HG03575 (cell line): ENCODE data around the gene CLDN7.

Experiments used
- ATAC-seq: cut with Tn5 transposase; IDR thresholded peaks from one replicate; pipeline ENCODE4 v1.9.1; 2021; ENCODE audit not compliant: unreplicated experiment, insufficient number of reproducible peaks, low FRiP score; ENCODE audit errors: extremely low read depth

Gene CLDN7, protein sequence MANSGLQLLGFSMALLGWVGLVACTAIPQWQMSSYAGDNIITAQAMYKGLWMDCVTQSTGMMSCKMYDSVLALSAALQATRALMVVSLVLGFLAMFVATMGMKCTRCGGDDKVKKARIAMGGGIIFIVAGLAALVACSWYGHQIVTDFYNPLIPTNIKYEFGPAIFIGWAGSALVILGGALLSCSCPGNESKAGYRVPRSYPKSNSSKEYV

DNA sequence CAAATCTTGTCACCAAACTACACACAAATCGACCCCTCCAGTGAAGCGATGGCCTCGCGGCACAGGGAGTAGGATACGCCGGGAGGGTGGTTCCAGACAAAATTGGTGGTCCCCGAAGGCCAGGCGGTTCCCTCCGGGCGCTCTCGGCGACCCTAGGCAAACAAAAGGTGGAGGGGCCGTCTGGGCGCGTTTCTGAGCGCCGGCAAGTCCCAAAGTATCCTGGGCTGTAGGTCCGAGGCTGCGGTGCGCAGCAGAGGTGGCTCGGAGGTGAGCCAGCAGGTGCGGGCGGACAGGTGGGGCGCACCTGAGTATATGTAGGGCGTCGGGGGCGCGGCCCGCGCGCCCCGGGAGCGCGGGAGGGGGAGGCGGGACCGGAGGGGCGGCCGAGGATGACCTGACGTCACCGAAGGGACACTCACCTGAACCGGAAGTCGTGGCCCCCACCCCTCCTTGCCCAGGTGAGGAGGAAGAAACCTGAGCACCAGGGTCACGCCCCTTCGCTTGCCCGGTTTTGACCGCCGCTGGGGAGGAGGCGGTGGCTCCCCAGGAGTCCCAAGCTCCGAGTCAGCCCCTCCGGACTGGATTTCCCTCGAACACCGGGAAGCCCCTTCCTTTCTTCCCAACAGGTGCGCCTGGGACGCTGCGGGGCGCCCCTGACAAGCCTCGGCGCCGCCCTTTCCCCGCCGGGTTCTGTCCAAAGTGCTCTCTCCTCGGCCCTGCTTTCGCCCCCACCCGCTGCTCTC lies at the start of gene CLDN7:
TSS of gene CLDN7 (minus strand) at position 287 of the 743 bp plus-strand sequence. CDS start 435 bp downstream, outside the sequence.
- ATAC-seq = no peak

DNA sequence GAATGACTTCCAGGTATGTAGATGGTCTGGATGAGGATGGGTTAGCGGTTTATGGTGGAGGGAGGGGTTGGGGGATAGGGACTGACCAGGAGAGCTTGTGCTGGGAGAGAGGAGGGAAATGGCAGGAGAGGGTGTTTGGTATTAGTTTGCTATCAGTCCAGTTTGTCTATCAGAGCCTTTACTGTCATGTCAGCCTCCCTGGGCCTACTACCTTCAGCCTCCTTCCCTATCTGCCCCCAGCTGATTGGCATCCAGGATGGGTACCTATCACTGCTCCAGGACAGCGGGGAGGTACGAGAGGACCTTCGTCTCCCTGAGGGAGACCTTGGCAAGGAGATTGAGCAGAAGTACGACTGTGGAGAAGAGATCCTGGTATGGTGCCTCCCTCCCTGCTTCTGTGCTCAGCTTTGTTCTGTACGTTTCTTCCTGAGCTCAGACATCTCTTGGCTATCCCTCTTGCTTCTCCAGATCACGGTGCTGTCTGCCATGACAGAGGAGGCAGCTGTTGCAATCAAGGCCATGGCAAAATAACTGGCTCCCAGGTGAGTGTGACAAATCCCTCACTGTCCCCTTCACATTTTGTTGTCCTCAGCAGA lies 48.9 kb upstream of the CLDN7 start:
- no peak for ATAC-seq

DNA sequence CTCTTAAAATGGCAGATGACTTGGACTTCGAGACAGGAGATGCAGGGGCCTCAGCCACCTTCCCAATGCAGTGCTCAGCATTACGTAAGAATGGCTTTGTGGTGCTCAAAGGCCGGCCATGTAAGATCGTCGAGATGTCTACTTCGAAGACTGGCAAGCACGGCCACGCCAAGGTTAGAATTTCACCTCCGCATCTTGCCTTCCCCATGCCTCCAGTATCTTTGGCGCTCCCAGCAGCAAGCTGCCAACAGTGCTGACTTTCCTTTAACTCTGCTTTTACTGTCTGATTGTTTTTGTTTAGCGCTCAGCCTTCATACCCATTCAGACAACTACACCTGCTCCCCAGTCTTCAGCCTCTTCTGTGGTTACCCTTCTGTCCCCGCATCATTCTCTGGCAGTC lies 47.4 kb upstream of the CLDN7 start:
- ATAC-seq = no peak

DNA sequence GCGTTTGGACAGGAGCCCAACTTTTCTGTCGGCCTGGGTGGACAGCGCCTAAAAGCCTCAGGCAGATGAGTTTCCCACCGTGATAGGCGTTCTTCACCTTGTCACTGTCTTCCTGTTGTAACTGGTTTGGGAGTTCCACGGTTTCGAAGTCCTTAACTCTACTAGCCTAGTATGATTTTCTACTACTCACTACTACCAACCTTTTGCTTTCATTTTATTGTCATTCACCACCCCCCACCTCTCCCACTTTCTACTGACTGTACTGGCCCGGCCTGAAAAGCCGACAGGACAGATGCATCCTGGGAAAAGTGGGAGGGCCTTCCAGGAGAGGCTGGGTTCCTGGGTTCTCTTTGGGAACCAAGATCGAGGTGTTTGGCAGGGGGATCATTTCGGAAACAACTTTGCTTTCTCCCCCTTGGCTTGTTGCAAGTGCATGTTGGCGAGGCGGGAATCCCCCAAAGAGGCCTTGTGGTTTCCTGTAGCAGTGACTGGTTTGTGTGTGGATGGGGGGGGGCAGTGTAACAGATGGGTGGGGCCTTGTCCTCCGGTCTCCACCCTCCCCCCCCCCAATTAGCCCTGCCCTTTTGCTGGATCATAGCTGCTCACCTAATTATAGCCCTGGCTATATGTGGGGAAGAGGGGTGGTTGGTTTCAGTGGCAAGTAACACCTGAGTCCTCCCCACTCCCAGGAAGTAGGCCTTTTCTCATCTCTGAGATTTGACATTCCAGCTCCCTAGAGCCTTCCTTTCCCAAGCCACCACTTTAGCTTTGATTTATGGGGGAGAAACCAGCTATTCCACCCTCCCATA lies 46.6 kb upstream of the CLDN7 start:
- ATAC-seq = no peak

DNA sequence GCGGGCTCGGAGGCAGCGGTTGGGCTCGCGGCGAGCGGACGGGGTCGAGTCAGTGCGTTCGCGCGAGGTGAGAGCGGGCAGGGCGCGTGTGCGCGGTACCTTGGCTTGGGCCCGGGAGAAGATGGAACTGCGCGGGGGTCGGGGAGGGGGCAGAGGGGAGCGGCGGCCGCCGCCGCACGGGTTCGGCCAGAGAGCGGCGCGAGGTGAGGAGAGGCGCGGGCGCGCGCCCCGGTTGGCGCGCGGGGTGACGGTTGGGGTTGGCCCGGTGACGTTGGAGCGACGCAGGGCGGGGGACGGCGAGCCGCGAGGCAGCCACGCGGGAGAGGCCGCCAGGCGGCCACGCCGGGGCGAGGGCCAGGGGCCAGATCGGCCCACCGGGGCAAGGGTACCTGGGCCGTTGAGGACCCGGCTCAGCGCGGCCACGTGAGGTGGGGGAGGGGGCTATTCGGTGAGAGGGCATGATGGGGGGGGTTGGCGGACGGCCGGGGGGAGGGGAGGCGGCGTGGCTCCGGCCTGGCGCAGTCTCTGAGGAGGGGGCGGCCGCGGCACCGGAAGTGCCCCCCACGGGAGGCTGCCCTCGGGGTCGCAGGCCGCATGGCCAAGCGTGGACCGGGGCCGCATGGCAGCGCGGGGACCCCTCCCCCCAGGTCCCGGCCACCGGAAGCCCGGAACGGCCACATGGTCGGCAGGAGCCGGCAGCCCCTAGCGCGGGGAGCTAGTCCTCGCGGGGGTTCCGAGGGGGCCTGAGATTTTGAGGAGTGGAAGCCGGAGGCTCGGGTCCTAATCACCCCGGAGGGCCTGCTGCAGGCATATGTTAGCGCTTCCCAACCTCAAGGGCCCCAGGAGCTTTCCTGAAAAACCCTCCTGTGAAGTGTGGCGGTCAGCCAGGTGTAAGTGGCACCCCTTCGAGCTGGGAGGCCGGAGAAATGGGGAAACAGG lies 45.7 kb upstream of the CLDN7 start:
- no peak for ATAC-seq

DNA sequence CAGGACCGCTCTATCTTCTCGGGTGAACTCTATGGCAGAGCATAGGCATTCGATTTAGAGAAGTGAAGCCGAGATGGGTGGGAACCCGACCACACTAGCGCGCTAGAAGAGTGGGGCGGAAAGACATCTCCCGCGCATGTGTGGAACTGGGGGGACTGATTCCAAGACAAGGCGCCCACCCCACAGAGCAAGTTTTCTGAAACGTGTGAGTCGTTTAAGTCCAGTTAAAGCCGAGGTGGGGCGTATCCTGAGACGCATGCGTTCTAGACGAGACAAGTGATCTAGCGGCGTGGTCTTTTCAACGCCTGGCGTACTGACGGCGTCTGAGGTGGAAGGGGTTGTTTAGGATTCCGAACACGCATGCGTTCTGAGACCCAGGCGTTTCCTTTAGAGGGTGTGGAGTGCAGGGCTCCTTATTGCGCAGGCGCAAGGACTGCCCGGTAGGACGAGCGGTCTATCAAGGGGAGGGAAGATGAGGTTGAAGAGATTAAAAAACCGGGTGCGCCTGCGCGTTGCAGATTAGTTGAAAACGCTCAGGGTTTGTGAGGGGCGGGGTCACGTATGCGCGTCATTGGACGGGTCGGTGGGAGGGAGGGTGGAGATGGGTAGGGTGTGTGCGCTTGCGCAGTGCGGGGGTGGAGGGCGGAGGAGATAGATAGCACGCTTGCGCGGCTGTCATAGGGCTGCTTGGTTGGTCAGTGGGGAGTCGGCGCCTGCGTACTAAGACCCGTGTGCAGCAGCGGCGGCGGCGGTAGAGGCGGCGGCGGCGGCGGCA lies 44.8 kb upstream of the CLDN7 start, which contains the start of gene EIF5A:
TSS of gene EIF5A (plus strand) at position 718 of the 775 bp plus-strand sequence. CDS start 2,008 bp downstream, outside the sequence.
- no peak for ATAC-seq

DNA sequence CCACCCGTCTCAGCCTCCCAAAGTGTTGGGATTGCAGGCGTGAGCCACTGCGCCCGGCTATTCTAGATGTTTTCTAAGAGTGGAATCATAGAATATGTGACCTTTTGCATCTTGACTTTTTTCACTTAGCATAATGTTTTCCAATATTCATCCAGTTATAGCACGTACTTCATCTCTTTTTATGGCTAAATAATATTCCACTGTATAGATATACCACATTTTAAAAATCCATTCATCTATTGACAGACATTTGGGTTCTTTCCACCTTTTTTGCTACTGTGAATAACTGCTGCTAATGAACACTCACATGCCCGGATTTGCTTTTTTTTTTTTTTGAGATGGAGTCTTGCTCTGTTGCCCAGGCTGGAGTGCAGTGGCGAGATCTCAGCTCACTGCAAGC lies 41.9 kb upstream of the CLDN7 start:
- no peak for ATAC-seq

DNA sequence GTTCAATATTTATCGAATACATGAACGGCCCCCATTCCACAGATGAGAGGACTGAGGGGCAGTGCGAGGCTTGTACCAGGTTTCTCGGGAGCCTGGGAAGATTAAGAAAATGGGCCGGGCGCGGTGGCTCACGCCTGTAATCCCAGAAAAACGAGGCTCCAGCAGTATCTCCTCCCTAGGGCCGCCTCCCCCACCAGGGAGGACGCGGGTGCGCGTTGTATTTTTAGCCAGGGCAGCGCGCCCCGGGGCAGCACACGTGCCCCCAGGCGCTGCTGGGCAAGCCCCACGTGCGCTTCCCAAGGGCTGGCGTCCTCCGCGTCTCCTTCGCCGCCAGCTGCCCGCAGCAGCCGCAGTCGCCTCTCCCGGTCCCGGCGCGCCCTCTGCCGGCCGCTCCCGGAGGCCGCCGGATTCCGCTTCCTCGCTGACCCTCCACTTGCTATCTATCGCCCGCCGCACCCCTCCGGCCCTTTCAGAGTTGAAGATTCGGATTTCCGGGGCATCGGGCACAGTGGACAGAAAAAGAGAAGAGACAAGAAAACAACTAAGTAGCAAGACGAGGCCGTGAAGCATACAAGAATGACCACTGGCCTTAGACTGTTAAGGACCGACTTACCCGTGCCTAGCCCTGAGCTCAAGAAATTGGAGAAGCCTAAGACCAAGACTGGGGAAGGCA lies 34.0 kb upstream of the CLDN7 start:
- no peak for ATAC-seq

DNA sequence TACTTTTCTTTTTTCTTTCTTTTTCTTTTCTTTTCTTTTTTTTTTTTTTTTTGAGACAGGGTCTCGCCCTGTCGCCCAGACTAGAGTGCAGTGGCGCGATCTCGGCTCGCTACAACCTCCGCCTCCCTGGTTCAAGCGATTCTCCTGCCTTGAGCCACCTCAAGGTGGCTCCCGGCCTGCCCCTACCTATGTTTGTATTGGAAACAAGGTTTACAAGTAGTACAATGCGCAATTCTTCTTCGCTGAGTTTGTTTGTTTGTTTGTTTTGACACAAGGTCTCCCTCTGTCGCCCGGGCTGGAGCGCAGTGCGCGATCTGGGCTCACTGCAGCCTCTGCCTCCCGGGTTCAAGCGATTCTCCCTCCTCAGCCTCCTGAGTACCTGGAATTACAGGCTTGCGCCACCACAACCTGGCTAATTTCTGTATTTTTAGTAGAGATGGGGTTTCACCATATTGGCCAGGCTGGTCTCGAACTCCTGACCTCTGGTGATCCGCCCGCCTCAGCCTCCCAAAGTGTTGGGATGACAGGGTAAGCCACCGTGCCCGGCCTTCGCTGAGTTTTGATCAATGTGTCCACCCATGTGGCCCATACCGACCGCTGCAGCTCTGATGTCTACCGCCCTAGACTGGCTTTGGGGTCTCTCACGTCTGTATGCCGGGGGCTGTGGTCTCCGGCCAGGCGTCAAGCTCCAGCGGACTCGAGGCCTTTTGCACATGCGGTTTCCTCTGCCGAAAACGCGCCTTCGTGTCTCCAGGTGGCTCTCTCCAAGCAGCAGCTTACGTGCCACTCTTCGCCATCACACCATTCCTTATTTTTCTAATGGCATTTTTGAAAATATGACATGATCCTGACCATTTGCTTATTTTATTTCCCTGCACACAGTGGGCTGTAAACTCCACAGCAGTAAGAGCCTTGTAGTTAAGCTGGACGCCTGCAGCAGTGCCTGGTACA lies 33.2 kb upstream of the CLDN7 start:
- no peak for ATAC-seq

DNA sequence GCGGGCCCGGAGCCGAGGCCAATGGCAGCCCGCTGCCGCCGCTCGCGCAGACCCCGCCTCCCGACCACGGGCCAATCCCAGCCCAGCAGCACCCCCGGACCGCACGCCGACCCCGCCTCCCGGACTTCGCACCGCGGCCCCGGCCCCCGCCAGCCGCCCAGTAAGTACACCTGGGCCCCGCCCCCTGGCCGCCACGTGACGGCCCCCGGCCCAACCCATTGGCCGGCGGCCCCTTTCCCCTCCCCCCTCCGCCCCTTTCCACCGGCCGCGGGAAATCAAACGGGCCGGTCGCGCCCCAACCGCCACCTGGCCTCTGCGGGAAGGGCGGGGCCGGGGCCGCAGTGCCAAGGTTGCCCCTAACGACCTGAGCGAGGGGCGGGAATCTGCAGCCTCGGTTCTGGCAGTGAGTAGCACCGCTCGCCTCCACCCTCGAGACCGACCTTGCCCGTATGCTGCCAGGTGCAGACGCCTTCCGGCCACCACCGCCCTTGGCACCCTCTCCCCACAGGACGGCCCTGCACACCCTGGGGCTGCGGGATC lies 32.4 kb upstream of the CLDN7 start, which contains the start of gene YBX2:
TSS of gene YBX2 (minus strand) at position 26 of the 540 bp plus-strand sequence. CDS start 139 bp downstream, outside the sequence.
- no peak for ATAC-seq

DNA sequence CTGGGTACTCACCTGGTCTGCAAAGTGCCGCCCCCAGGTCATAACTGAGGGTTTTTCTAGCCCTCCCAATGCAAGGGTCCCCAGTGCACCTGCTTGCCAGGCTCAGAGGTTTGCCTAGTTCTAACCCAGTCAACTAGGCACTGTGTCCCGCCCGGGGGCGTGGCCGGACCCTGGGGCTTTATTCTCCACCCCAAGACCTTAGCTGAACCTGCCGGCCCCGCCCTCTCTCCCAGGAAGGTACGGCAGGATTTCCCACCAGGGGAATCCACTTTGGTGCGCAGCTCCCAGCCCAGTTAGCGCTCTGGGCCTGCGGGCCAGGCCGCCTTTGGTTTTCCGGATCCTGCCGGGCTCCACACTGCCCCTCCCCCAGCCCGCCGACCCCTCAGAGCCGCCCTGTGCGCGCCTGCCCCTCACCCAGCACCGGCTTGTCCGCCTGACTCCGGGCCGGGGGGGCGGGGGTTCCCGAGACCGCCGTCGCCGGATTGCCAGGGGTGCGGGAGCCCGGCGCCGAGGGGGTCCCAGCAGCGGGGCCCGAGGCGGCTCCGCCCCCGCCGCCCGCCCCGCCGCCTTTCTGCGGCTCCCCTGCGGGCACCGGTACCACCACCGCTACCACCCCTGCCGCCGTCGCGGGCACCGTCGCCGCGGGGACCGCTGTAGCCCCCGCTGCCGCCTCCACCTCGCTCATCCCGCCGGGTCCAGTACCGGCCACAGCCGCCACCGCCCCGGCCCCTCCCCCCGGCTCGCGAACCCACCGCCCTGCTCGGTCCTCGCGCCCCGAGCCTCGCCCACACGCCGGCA lies 31.7 kb upstream of the CLDN7 start:
- ATAC-seq = no peak

DNA sequence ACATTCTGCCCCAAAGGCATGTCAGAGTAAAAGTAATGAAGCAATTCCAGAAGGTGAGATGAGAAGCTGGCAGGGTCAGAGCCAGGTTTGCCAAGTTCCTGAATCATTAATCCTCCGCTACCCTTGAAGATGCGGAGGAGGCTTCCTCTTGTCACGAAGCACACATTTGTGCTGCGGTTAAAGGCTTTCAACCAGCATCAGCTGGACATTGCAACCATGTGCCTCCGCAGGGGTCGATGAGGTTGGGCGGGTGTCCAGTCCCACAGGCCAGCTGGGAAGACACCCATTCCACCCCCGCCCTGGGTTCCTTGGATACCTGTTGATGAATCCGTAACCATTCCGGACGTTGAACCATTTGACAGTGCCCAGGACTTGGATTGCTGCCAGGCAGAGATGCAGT lies 30.9 kb upstream of the CLDN7 start:
- no peak for ATAC-seq

DNA sequence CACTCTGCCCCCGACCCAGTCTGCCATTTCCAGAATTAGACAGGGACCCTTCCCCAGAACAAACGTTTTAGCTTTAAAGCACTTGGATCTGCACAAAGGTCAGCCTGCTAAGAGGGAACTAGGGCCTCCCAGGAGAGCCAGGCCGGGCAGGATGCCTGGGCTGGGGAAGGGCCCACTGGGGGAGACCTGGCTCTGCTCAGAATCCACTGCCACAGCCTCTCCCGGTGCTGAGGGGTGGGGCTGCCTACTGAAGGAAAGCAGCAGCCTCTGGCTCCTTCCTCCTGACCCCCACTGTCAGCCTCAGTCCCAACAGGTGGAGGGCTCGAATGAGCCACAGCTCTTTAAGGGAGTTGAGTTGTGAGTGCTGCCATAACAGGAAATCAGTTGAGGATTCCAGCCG lies 30.5 kb upstream of the CLDN7 start:
- ATAC-seq = no peak

DNA sequence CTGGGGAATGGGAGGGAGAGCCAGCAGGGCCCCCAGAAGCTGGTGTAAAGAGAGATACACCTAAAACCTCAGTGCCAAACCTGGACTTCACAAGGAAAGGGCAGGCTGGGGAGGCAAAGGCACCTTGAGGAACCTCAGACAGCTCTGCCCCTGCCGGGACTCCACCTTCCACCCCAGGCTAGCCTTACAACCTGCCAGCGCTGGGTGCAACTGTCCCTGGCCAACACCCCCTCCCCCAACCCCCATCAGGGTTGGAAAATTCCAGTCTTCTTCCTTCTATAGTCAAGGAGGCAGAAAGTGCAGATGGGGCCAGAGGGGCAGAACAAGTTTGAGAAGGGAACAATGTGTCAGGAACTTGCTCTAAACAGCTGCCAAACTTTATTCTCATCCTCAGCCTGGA lies 29.9 kb upstream of the CLDN7 start:
- ATAC-seq = no peak

DNA sequence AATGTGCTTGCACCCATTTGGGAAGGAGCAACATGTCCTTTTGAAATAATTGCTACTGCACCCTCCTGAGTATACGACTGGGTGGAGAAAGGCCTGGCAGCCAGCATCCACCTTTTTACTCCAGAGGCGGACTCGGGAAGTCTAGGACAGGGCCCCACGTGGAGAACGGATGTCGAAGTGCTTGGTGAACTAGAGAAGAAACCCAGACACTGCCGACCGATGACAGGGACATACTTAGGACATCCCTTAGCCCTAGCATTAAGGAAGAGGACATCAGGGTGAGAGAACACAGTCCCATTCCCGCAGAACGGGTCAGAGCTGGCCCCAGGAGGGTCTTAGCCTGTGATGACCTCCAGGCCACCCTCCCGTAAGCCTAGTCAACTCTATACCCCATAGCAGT lies 28.4 kb upstream of the CLDN7 start:
- ATAC-seq = no peak
